ENCODE data around the gene SIX1. TPM values are rescaled to one million over a fixed set of nuclear protein-coding genes. Genes with fewer than 3 reads are reported as not detected.

SIX1 gene
- polyA plus RNA-seq, 2 of the 4 experiments (the other 2 are of a cell fraction) = 4.4 to 7.2 TPM

GRCh38 chr14:60647837-60648248, 1.4 kb downstream of the SIX1 start:
- FAIRE-seq (no peak), DNase-seq (ENCODE audit: low read depth in 1 of 2, low spot score in 1 of 2) (no peak), ATAC-seq (no peak; a peak in 1 of 6 replicates)
- no peak for TF ChIP-seq ZC3H11A (IDR thresholded peaks at IDR 0.05)
- no peak for TF ChIP-seq RFX5 (IDR thresholded peaks at IDR 0.05)
- no peak for TF ChIP-seq TP53 (CRISPR knock-in tag; IDR thresholded peaks at IDR 0.05)
- no peak for TF ChIP-seq HOXB13 (CRISPR knock-in tag; IDR thresholded peaks at IDR 0.05; ENCODE audit: low read depth)
- TF ChIP-seq HES2 (IDR thresholded peaks at IDR 0.05) = no peak
- no peak for TF ChIP-seq GATA3 (IDR thresholded peaks at IDR 0.05; ENCODE audit: borderline replicate concordance)
- Histone ChIP-seq H3K4me3 (peak overlapping the region; percentile 58), H3K27ac (peak overlapping the region; percentile 61 to 87), H3K4me1 (peaks cover 18% of the 10 kb centered on the region; the same call in 1 of the 3 replicates), H3K9me3 (no peaks in the 10 kb centered on the region), H3K4me2 (peak overlapping the region; percentile 79)
- WGBS (ENCODE audit: missing lambda C conversion rate) = 53% methylated on average over 21 of the region's 21 CpGs
- CTCF ChIA-PET = interaction anchor here (1.0 to 2.3 kb wide), 8 partner anchors 9 to 606 kb away, joined by 3 to 12 read pairs (median 6); no protein-coding TSS in a partner anchor
- POLR2A ChIA-PET = interaction anchor here (1.4 kb wide), 1 partner anchor 9 kb away, joined by 5 read pairs; no protein-coding TSS in a partner anchor

- CTCF ChIA-PET = interaction anchor here (0.6 to 2.3 kb wide), 10 partner anchors 9 to 944 kb away, joined by 3 to 12 read pairs (median 4); no protein-coding TSS in a partner anchor
- no peak for FAIRE-seq
- WGBS (ENCODE audit: missing lambda C conversion rate) = 71% methylated on average over 43 of the region's 43 CpGs
- ATAC-seq = peak in 1 of 2 experiments; percentile 5; a peak in 1 of 6 replicates
- Histone ChIP-seq H3K4me3 (peak overlapping the region; percentile 58), H3K4me2 (peak overlapping the region; percentile 79), H3K9me3 (no peaks in the 10 kb centered on the region), H3K4me1 (peaks cover 18% of the 10 kb centered on the region; the same call in 1 of the 3 replicates), H3K27ac (peak overlapping the region; percentile 61 to 87)
- POLR2A ChIA-PET = interaction anchor here (1.4 kb wide), 1 partner anchor 10 kb away, joined by 5 read pairs; no protein-coding TSS in a partner anchor
- DNase-seq (ENCODE audit: low read depth in 1 of 2, low spot score in 1 of 2) = peak in 1 of 2 experiments; percentile 54
- TF ChIP-seq KDM5A (IDR thresholded peaks at IDR 0.05) = no peak
- no peak for TF ChIP-seq HOXB13 (CRISPR knock-in tag; IDR thresholded peaks at IDR 0.05; ENCODE audit: low read depth)
- no peak for TF ChIP-seq CEBPB (IDR thresholded peaks at IDR 0.05)
- TF ChIP-seq TP53 (CRISPR knock-in tag; IDR thresholded peaks at IDR 0.05) = no peak
- TF ChIP-seq ZC3H11A (IDR thresholded peaks at IDR 0.05) = no peak
- TF ChIP-seq MYC (IDR thresholded peaks at IDR 0.05; ENCODE audit: borderline replicate concordance, low read length) = no peak
- TF ChIP-seq CHD2 (IDR thresholded peaks at IDR 0.05; ENCODE audit: low read length, partially characterized antibody) = no peak
- no peak for TF ChIP-seq PBX3 (IDR thresholded peaks at IDR 0.05)
- no peak for TF ChIP-seq NFE2L2 (conservative IDR thresholded peaks at IDR 0.05; ENCODE audit: low read length)
- no peak for TF ChIP-seq CTCF (IDR thresholded peaks at IDR 0.05)
- no peak for TF ChIP-seq NR3C1 (IDR thresholded peaks at IDR 0.05)
- no peak for TF ChIP-seq ZFP36 (IDR thresholded peaks at IDR 0.05; ENCODE audit: borderline replicate concordance, partially characterized antibody)
- no peak for TF ChIP-seq MAZ (IDR thresholded peaks at IDR 0.05; ENCODE audit: borderline replicate concordance, low read depth, low read length)
- no peak for TF ChIP-seq USF2 (IDR thresholded peaks at IDR 0.05)
- no peak for TF ChIP-seq SMC3 (IDR thresholded peaks at IDR 0.05)
- TF ChIP-seq EHF (CRISPR knock-in tag; IDR thresholded peaks at IDR 0.05) = no peak
Measured at GRCh38 chr14:60647081-60647836, 2.0 kb downstream of the SIX1 start.

All from A549 (cell line).